ENCODE data around the gene KCTD4. TPM values are rescaled to one million over a fixed set of nuclear protein-coding genes. Genes with fewer than 3 reads are reported as not detected.

The KCTD4 gene
- total RNA-seq, 6 experiments from 2014 or later, result 0.73 to 4.5 (median 1.1) TPM

GRCh38 chr13:45185286-45185685 is 15.6 kb downstream of the KCTD4 start:
- Mint-ChIP-seq H3K4me3 (no peak overlapping the region), H3K4me1 (ENCODE audit: low read depth) (peaks cover 46% of the 10 kb centered on the region), H3K36me3 (ENCODE audit: low read depth) (peaks cover 25% of the 10 kb centered on the region), H3K27ac (no peak overlapping the region), H3K9me3 (peaks cover 5% of the 10 kb centered on the region), H3K27me3 (ENCODE audit: insufficient read depth) (peaks cover 2% of the 10 kb centered on the region)
- no peak for TF ChIP-seq CTCF (IDR thresholded peaks at IDR 0.05)
- DNase-seq, result no peak

GRCh38 chr13:45184693-45185092 is 16.2 kb downstream of the KCTD4 start:
- Mint-ChIP-seq H3K4me3 (no peak overlapping the region), H3K4me1 (ENCODE audit: low read depth) (peaks cover 46% of the 10 kb centered on the region)
- DNase-seq, result no peak

GRCh38 chr13:45180713-45181601 is 19.9 kb downstream of the KCTD4 start:
- H3K27me3 Mint-ChIP-seq (ENCODE audit: insufficient read depth), result peaks cover 2% of the 10 kb centered on the region; the same call in 1 of the 2 replicates
- no peak for DNase-seq
- H3K36me3 Mint-ChIP-seq (ENCODE audit: low read depth), result peaks cover 20% of the 10 kb centered on the region
- H3K27ac Mint-ChIP-seq, result peak overlapping the region; percentile 71
- H3K4me3 Mint-ChIP-seq, result peak overlapping the region; percentile 41
- H3K9me3 Mint-ChIP-seq, result no peaks in the 10 kb centered on the region
- H3K4me1 Mint-ChIP-seq (ENCODE audit: low read depth), result peaks cover 61% of the 10 kb centered on the region
- TF ChIP-seq CTCF (IDR thresholded peaks at IDR 0.05), result no peak

More at GRCh38 chr13:45184693-45185092, 16.2 kb downstream of the KCTD4 start:
- H3K36me3 Mint-ChIP-seq (ENCODE audit: low read depth), result peaks cover 25% of the 10 kb centered on the region
- H3K27me3 Mint-ChIP-seq (ENCODE audit: insufficient read depth), result peaks cover 2% of the 10 kb centered on the region
- no peak for TF ChIP-seq CTCF (IDR thresholded peaks at IDR 0.05)
- no peak overlapping the region for H3K27ac Mint-ChIP-seq
- peaks cover 5% of the 10 kb centered on the region for H3K9me3 Mint-ChIP-seq

- Mint-ChIP-seq H3K36me3 (ENCODE audit: low read depth) (peaks cover 20% of the 10 kb centered on the region), H3K4me3 (no peak overlapping the region), H3K27me3 (ENCODE audit: insufficient read depth) (peaks cover 2% of the 10 kb centered on the region; the same call in 1 of the 2 replicates), H3K4me1 (ENCODE audit: low read depth) (peaks cover 61% of the 10 kb centered on the region), H3K27ac (0 out of 2 replicates have a peak overlapping the region, but pooled peaks have one; percentile 5), H3K9me3 (no peaks in the 10 kb centered on the region)
- no peak for TF ChIP-seq CTCF (IDR thresholded peaks at IDR 0.05)
- DNase-seq, result no peak
These were observed 20.5 kb downstream of the KCTD4 start for GRCh38 chr13:45180303-45180702.

DNA sequence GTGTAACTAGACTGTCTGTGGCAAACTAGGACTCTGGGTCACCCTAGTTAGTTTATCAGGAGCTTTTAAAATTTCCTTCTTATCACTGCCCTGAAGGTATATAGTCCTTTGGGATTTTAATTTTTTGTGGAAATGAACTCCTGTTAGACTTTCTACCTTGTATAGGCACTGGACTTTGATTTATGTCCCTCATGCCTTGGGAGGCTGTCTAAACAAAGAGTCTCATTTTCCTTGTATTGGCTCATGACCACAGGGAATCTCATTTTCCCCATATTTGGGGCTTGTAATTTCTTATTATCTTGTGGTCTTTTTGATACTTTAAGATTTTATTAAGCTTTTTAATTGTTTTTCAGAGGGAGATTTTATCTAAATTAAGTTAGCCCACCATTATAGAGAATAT is 21.4 kb downstream of the KCTD4 start:
- peaks cover 2% of the 10 kb centered on the region; the same call in 1 of the 2 replicates for H3K27me3 Mint-ChIP-seq (ENCODE audit: insufficient read depth)
- H3K36me3 Mint-ChIP-seq (ENCODE audit: low read depth), result peaks cover 20% of the 10 kb centered on the region
- peaks cover 61% of the 10 kb centered on the region for H3K4me1 Mint-ChIP-seq (ENCODE audit: low read depth)
- peak overlapping the region; percentile 48 for H3K27ac Mint-ChIP-seq
- no peak overlapping the region for H3K4me3 Mint-ChIP-seq
- no peak for DNase-seq
- H3K9me3 Mint-ChIP-seq, result no peaks in the 10 kb centered on the region
- TF ChIP-seq CTCF (IDR thresholded peaks at IDR 0.05), result no peak

All from HFFc6 (cell line).